Colonic mucosa (tissue), 4 donors: ENCODE results near the gene BOLL. TPM values are rescaled to one million over a fixed set of nuclear protein-coding genes. Genes with fewer than 3 reads are reported as not detected.

Experiments
- DNase-seq: peaks from one replicate; pipeline ENCODE4 v3.0.0-alpha.2; 2020
- H3K27ac ChIP-seq: fragments of 200-600 bp; one replicate; pipeline ENCODE4 v1.8.0; 2021
- H3K27me3 ChIP-seq: fragments of 200-600 bp; one replicate; pipeline ENCODE4 v1.8.0; 2021
- H3K36me3 ChIP-seq: fragments of 200-600 bp; one replicate; pipeline ENCODE4 v1.8.0; 2021
- H3K4me1 ChIP-seq: fragments of 200-600 bp; one replicate; pipeline ENCODE4 v1.8.0; 2021; ENCODE audit warnings: mild to moderate bottlenecking
- H3K4me3 ChIP-seq: fragments of 200-600 bp; one replicate; pipeline ENCODE4 v1.8.0; 2021
- H3K9ac ChIP-seq, 2 donors: one replicate each; pipeline ENCODE4 v1.7.0; 2013; ENCODE audit warnings: control low read depth in 2 of 2, low read depth in 2 of 2, low read length in 2 of 2
- H3K9me3 ChIP-seq: fragments of 200-600 bp; one replicate; pipeline ENCODE4 v1.8.0; 2021
- CTCF ChIP-seq: fragments of 200-600 bp; IDR thresholded peaks from one replicate; pipeline ENCODE4 v1.8.0; 2022; ENCODE audit warnings: antibody characterized with exemption, mild to moderate bottlenecking
- intact Hi-C: fragments of 100-400 bp; cut with DNase I; formaldehyde crosslinking; loops from one replicate; pipeline ENCODE4 v1.14.1; 2022
- total RNA-seq, 2 donors: library from RNA; stranded (reverse); fragmentation: NEBNext Ultra II Directional in 1 of 2; extraction: Animal tissue kit (Norgen Biotek cat#: 25700) in 1 of 2; gene quantifications; one replicate each; pipeline ENCODE4 v1.2.1, GENCODE V29; 2021
- donor health status: healthy.
- donor health status: DM: no; HTN: no; CAD: no.
- donor health status: DM: no; HTN: no; CAD: no.

Gene BOLL
- total RNA-seq, 2 donors from 2014 or later = not detected

DNA sequence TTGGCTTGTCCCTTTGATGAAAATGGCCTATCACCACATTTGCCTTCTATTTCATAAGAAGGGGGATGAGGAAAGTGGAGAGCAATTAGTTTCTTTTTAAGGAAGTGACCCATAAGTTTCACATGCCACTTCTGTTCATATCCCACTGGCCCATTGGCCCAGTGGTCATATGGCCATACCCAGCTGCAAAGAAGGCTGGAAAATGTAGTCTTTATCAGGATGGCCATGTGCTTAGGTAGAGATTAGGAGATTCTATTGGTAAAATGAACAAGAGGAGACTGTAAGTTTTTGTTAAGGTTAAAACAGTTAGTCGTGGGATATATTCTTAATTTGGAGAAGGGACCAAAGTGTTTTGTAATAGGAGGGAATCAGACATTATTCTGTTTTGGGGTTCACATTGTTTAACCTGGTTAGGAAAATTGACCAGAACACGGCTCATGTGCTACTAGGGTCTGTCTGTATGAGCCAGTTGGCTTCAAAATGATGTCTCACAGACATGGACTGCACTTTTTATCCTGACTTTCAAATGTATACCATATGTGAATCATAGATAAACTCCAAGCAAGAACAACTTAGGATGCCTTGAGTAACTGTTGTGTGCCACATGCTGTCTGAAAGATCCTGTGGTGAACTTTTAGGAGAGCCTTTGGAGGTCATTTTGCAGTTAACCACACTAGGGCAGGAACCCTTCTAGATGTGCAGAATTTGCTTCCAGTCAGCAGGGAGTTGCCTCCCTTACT, 36.6 kb upstream of the BOLL start:
- H3K4me1 ChIP-seq = no peaks in the 10 kb centered on the region
- H3K36me3 ChIP-seq = no peaks in the 10 kb centered on the region
- intact Hi-C loops = no loop called here
- H3K27me3 ChIP-seq = no peaks in the 10 kb centered on the region
- no peak overlapping the region for H3K9ac ChIP-seq
- no peaks in the 10 kb centered on the region for H3K9me3 ChIP-seq
- no peak overlapping the region for H3K27ac ChIP-seq
- H3K4me3 ChIP-seq = no peak overlapping the region
- no peak for DNase-seq
- no peak for TF ChIP-seq CTCF

DNA sequence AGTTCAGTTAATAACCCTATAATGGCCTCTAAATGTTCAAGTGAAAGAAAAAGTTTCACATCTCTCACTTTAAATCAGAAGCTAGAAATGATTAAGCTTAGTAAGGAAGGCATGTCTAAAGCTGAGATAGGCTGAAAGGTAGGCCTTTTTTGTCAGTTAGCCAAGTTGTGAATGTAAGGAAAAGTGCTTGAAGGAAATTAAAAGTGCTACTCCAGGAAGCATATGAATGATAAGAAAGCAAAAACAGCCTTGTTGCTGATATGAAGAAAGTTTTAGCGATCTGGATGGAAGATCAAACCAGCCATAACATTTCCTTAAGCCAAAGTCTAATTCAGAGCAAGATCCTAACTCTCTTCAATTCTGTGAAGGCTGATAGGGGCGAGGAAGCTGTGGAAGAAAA, 29.4 kb upstream of the BOLL start:
- Histone ChIP-seq H3K36me3 (no peaks in the 10 kb centered on the region), H3K27me3 (no peaks in the 10 kb centered on the region), H3K9me3 (no peaks in the 10 kb centered on the region), H3K4me1 (no peaks in the 10 kb centered on the region), H3K4me3 (no peak overlapping the region), H3K9ac (no peak overlapping the region), H3K27ac (no peak overlapping the region)
- intact Hi-C loops = no loop called here
- TF ChIP-seq CTCF = no peak
- DNase-seq = no peak

GRCh38 chr2:197813093-197813787, 28.1 kb upstream of the BOLL start:
- Histone ChIP-seq H3K9me3 (no peaks in the 10 kb centered on the region), H3K4me1 (no peaks in the 10 kb centered on the region), H3K27ac (no peak overlapping the region), H3K4me3 (no peak overlapping the region), H3K36me3 (no peaks in the 10 kb centered on the region), H3K9ac (no peak overlapping the region), H3K27me3 (no peaks in the 10 kb centered on the region)
- DNase-seq = no peak
- peak; percentile 37 for TF ChIP-seq CTCF
- intact Hi-C loops = no loop called here

GRCh38 chr2:197810491-197810890, 25.4 kb upstream of the BOLL start:
- no peaks in the 10 kb centered on the region for H3K27me3 ChIP-seq
- no peak for DNase-seq
- no peaks in the 10 kb centered on the region for H3K36me3 ChIP-seq
- H3K4me3 ChIP-seq = no peak overlapping the region
- H3K9me3 ChIP-seq = no peaks in the 10 kb centered on the region
- no peak overlapping the region for H3K9ac ChIP-seq
- no peak overlapping the region for H3K27ac ChIP-seq
- no peaks in the 10 kb centered on the region for H3K4me1 ChIP-seq
- TF ChIP-seq CTCF = no peak
- intact Hi-C loops = no loop called here

DNA sequence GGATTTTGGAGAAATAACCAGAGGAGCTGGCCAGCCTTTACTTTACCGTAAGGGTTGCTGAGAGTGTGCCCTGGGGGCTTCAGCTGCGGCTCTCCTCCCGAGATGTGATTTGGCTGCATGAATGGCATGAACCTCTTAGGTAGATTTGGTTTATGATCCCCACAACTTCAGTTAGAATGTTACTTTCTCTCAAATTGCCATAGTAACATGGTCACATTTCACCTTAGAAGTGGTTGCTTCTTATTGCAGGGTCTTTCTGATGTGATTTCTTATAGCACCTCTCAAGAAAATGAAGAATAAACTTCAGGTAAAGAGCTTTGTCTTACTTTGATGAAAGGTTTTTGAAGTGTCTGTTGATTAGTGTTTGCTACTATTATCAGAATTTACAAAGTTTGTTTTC, 24.9 kb upstream of the BOLL start:
- H3K9me3 ChIP-seq = no peaks in the 10 kb centered on the region
- DNase-seq = no peak
- no peak overlapping the region for H3K27ac ChIP-seq
- H3K9ac ChIP-seq = no peak overlapping the region
- intact Hi-C loops = no loop called here
- no peaks in the 10 kb centered on the region for H3K36me3 ChIP-seq
- H3K4me3 ChIP-seq = no peak overlapping the region
- no peak for TF ChIP-seq CTCF
- H3K4me1 ChIP-seq = no peaks in the 10 kb centered on the region
- H3K27me3 ChIP-seq = peaks cover 3% of the 10 kb centered on the region
